ENCODE data around the gene PTPRD. TPM values are rescaled to one million over a fixed set of nuclear protein-coding genes. Genes with fewer than 3 reads are reported as not detected.

The PTPRD gene
- total RNA-seq, 1 experiment from 2014 or later: 0.02 TPM

- Histone ChIP-seq H3K9me2 (ENCODE audit: insufficient read depth) (no peaks in the 10 kb centered on the region), H3K27ac (ENCODE audit: low read depth, low read length) (no peak overlapping the region), H3K27me3 (ENCODE audit: insufficient read depth, low read length) (no peaks in the 10 kb centered on the region), H2AFZ (ENCODE audit: low read depth, low read length, poor library complexity, severe bottlenecking) (no peak overlapping the region), H3K79me2 (ENCODE audit: insufficient read depth, low read length) (no peaks in the 10 kb centered on the region), H3K4me3 (replicated peaks in 1 of 2; ENCODE audit: low read depth in 1 of 2, low read length in 2 of 2) (no peak overlapping the region), H3K9me3 (ENCODE audit: control insufficient read depth in 1 of 2, insufficient read depth in 1 of 2, low read depth in 1 of 2, low read length in 2 of 2) (peaks cover 8 to 19% of the 10 kb centered on the region in 2 experiments; a peak in 2 of 4 replicates), H3K4me1 (ENCODE audit: control insufficient read depth in 1 of 2, insufficient read depth in 2 of 2, low read length in 2 of 2) (no peaks in the 10 kb centered on the region), H3K4me2 (ENCODE audit: low read length) (no peak overlapping the region), H3K36me3 (ENCODE audit: control insufficient read depth in 1 of 2, insufficient read depth in 2 of 2, low read length in 2 of 2) (no peaks in the 10 kb centered on the region), H3K9ac (ENCODE audit: low read length) (no peak overlapping the region), H4K20me1 (ENCODE audit: insufficient read depth) (no peaks in the 10 kb centered on the region)
- ChIA-PET CTCF (no interaction called here), RAD21 (ENCODE audit: low non-redundant PET in 1 of 2, low total read pairs in 2 of 2, uncharacterized antibody in 2 of 2, unreplicated experiment in 2 of 2) (no interaction called here), POLR2A (no interaction called here)
- no peak for TF ChIP-seq SRF (IDR thresholded peaks at IDR 0.05; ENCODE audit: low read depth)
- DNase-seq (ENCODE audit: low read depth, low spot score) (no peak), ATAC-seq (no peak)
- intact Hi-C loops (cut with micrococcal nuclease): no loop called here
- no TSS peak for BruUV-seq (replicated peaks)
Observed at GRCh38 chr9:8693464-8693863, 1919.3 kb downstream of the PTPRD start.

GRCh38 chr9:8686516-8686915 is 1926.3 kb downstream of the PTPRD start:
- H3K79me2 ChIP-seq (ENCODE audit: insufficient read depth, low read length): no peaks in the 10 kb centered on the region
- no peaks in the 10 kb centered on the region for H3K27me3 ChIP-seq (ENCODE audit: insufficient read depth, low read length)
- no peaks in the 10 kb centered on the region for H4K20me1 ChIP-seq (ENCODE audit: insufficient read depth)
- POLR2A ChIA-PET: no interaction called here
- H3K4me2 ChIP-seq (ENCODE audit: low read length): no peak overlapping the region
- RAD21 ChIA-PET (ENCODE audit: low non-redundant PET in 1 of 2, low total read pairs in 2 of 2, uncharacterized antibody in 2 of 2, unreplicated experiment in 2 of 2): no interaction called here
- H3K36me3 ChIP-seq (ENCODE audit: control insufficient read depth in 1 of 2, insufficient read depth in 2 of 2, low read length in 2 of 2): no peaks in the 10 kb centered on the region
- H3K9me2 ChIP-seq (ENCODE audit: insufficient read depth): no peaks in the 10 kb centered on the region
- no peak overlapping the region for H3K4me3 ChIP-seq (replicated peaks in 1 of 2; ENCODE audit: low read depth in 1 of 2, low read length in 2 of 2)
- intact Hi-C loops (cut with micrococcal nuclease): no loop called here
- H3K9me3 ChIP-seq (ENCODE audit: control insufficient read depth in 1 of 2, insufficient read depth in 1 of 2, low read depth in 1 of 2, low read length in 2 of 2): peaks cover 20 to 22% of the 10 kb centered on the region in 2 experiments; a peak in 2 of 4 replicates
- CTCF ChIA-PET: no interaction called here
- no peak for ATAC-seq
- BruUV-seq (replicated peaks): no TSS peak
- H3K27ac ChIP-seq (ENCODE audit: low read depth, low read length): no peak overlapping the region
- H3K4me1 ChIP-seq (ENCODE audit: control insufficient read depth in 1 of 2, insufficient read depth in 2 of 2, low read length in 2 of 2): no peaks in the 10 kb centered on the region
- no peak overlapping the region for H2AFZ ChIP-seq (ENCODE audit: low read depth, low read length, poor library complexity, severe bottlenecking)
- no peak for TF ChIP-seq POLR2AphosphoS5 (IDR thresholded peaks at IDR 0.05; ENCODE audit: low read depth, low read length)
- no peak for TF ChIP-seq FOSL1 (IDR thresholded peaks at IDR 0.05; ENCODE audit: low read depth)
- TF ChIP-seq REST (IDR thresholded peaks at IDR 0.05; ENCODE audit: low read depth): no peak
- TF ChIP-seq SP1 (IDR thresholded peaks at IDR 0.05; ENCODE audit: low read depth): no peak
- TF ChIP-seq EZH2 (IDR thresholded peaks at IDR 0.05): no peak
- TF ChIP-seq CEBPB (IDR thresholded peaks at IDR 0.05; ENCODE audit: low read depth): no peak
- TF ChIP-seq ATF3 (IDR thresholded peaks at IDR 0.05): no peak
- no peak for TF ChIP-seq RAD21 (IDR thresholded peaks at IDR 0.05; ENCODE audit: low read depth)
- TF ChIP-seq CBX3 (IDR thresholded peaks at IDR 0.05; ENCODE audit: low read depth): no peak
- TF ChIP-seq JUND (IDR thresholded peaks at IDR 0.05): no peak
- no peak for TF ChIP-seq EGR1 (IDR thresholded peaks at IDR 0.05; ENCODE audit: low read depth)
- no peak for TF ChIP-seq SRF (IDR thresholded peaks at IDR 0.05; ENCODE audit: low read depth)
- TF ChIP-seq CTCF (IDR thresholded peaks at IDR 0.05 in 2 of 3, conservative IDR thresholded peaks at IDR 0.05 in 1 of 3; ENCODE audit: borderline replicate concordance in 1 of 3, insufficient read depth in 1 of 3, low read depth in 2 of 3, low read length in 2 of 3): no peak
- no peak for TF ChIP-seq ELF1 (IDR thresholded peaks at IDR 0.05; ENCODE audit: borderline replicate concordance, low read depth)
- no peak for DNase-seq (ENCODE audit: low read depth, low spot score)
- H3K9ac ChIP-seq (ENCODE audit: low read length): no peak overlapping the region
